GM21619 (cell line): ENCODE data around the gene KRT83.
"Not testable (repeated sequence)": the region's sequence is repeated elsewhere in the genome, so short reads cannot be mapped to it uniquely, and the experiment has no call there.

Experiments used
- ATAC-seq: cut with Tn5 transposase; IDR thresholded peaks from one replicate; pipeline ENCODE4 v1.9.1; 2021; ENCODE audit not compliant: unreplicated experiment

The KRT83 gene

GRCh38 chr12:52311285-52311648, 9.9 kb downstream of the KRT83 start:
- ATAC-seq = no peak

- no peak for ATAC-seq
Observed at GRCh38 chr12:52310622-52311284, 10.4 kb downstream of the KRT83 start.

GRCh38 chr12:52308806-52309425, 12.3 kb downstream of the KRT83 start:
- ATAC-seq = no peak

- ATAC-seq = no peak
Observed at GRCh38 chr12:52307836-52308805, 13.1 kb downstream of the KRT83 start.

- ATAC-seq = no peak
Observed at GRCh38 chr12:52306731-52307130, 14.5 kb downstream of the KRT83 start.

- ATAC-seq = no peak
Observed at GRCh38 chr12:52305921-52306705, 15.1 kb downstream of the KRT83 start.

GRCh38 chr12:52304941-52305411, 16.2 kb downstream of the KRT83 start:
- peak; percentile 89 for ATAC-seq

- ATAC-seq = not testable (repeated sequence)
Observed at GRCh38 chr12:52302242-52302914, 18.8 kb downstream of the KRT83 start.

GRCh38 chr12:52301721-52302120, 19.5 kb downstream of the KRT83 start:
- not testable (repeated sequence) for ATAC-seq

GRCh38 chr12:52300796-52301691, 20.2 kb downstream of the KRT83 start:
- no peak for ATAC-seq

- ATAC-seq = no peak
Observed at GRCh38 chr12:52298677-52299190, 22.5 kb downstream of the KRT83 start.

- no peak for ATAC-seq
Observed at GRCh38 chr12:52296572-52297215, 24.5 kb downstream of the KRT83 start.

GRCh38 chr12:52295663-52296062, 25.5 kb downstream of the KRT83 start:
- no peak for ATAC-seq

- no peak for ATAC-seq
Observed at GRCh38 chr12:52294803-52295202, 26.4 kb downstream of the KRT83 start.

GRCh38 chr12:52293926-52294325, 27.3 kb downstream of the KRT83 start:
- no peak for ATAC-seq

GRCh38 chr12:52291267-52291935, 29.8 kb downstream of the KRT83 start, which contains the start of gene KRT81:
Gene KRT81, minus strand, starts transcription at chr12:52291534. Its CDS starts 69 bp downstream, at chr12:52291465.
- no peak for ATAC-seq

- ATAC-seq = not testable (repeated sequence)
Observed at GRCh38 chr12:52290483-52291134, 30.6 kb downstream of the KRT83 start.
